C4-2B (cell line): ENCODE results near the gene SCAMP1.

Experiments used
- ZFX ChIP-seq: fragments of 450-650 bp; IDR thresholded peaks from 2 replicates; pipeline ENCODE4 v1.6.1; 2017
- TF ChIP-seq, protein P1 (sequence below): fragments of 450-650 bp; conservative IDR thresholded peaks from 2 replicates; pipeline ENCODE4 v1.5.1; 2017; ENCODE audit warnings: mild to moderate bottlenecking

DNA sequence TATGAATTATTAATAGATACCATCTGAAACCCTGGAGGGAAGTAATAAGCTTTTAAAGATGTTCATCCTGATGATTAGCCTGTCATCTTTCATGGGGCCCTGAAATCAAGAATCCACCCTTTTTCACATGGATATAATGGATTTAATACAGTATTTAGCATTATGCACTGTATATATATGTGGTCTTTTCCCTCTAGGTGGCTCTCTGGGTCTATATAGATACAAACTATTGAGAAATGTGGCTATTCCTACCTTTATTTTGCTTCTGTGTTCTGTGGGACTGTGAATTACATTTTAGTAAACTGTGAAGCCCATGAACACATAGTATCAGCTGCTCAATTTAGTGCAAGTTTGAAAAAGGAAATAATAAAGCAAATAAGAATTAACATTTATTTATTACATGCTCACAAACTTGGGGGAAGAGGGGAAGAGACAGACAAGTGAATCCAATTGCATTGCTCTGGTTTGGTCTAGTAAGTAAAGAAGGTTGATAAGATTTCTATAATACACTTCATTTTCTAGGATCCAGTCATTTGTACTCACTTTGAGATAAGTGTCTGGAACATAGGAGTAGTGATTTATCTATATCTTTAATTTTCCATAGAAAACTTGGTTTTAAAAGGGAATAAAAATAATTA lies 112.2 kb downstream of the SCAMP1 start:
- TF ChIP-seq, protein P1, sequence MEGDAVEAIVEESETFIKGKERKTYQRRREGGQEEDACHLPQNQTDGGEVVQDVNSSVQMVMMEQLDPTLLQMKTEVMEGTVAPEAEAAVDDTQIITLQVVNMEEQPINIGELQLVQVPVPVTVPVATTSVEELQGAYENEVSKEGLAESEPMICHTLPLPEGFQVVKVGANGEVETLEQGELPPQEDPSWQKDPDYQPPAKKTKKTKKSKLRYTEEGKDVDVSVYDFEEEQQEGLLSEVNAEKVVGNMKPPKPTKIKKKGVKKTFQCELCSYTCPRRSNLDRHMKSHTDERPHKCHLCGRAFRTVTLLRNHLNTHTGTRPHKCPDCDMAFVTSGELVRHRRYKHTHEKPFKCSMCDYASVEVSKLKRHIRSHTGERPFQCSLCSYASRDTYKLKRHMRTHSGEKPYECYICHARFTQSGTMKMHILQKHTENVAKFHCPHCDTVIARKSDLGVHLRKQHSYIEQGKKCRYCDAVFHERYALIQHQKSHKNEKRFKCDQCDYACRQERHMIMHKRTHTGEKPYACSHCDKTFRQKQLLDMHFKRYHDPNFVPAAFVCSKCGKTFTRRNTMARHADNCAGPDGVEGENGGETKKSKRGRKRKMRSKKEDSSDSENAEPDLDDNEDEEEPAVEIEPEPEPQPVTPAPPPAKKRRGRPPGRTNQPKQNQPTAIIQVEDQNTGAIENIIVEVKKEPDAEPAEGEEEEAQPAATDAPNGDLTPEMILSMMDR: peak; percentile 44
- no peak for TF ChIP-seq ZFX
